H9 (cell line): ENCODE results near the gene GSTM3. TPM values are rescaled to one million over a fixed set of nuclear protein-coding genes. Genes with fewer than 3 reads are reported as not detected.

Experiments
- DNase-seq: peaks from one replicate; pipeline ENCODE4 v3.0.0-alpha.2; 2017
- H2AFZ ChIP-seq: one replicate; pipeline ENCODE4 v1.6.1; 2013; ENCODE audit warnings: mild to moderate bottlenecking, low read length, control low read depth, moderate library complexity
- H2AK5ac ChIP-seq: 2 replicates; pipeline ENCODE4 v1.6.1; 2013; ENCODE audit warnings: low read length, control low read depth, mixed read lengths; ENCODE audit not compliant: insufficient read length
- H2BK120ac ChIP-seq: one replicate; pipeline ENCODE4 v1.6.1; 2013; ENCODE audit warnings: low read depth, mild to moderate bottlenecking, low read length, control low read depth, inconsistent platforms; ENCODE audit not compliant: poor library complexity, severe bottlenecking
- H2BK12ac ChIP-seq: 2 replicates; pipeline ENCODE4 v1.6.1; 2013; ENCODE audit warnings: low read length, control low read depth, mixed read lengths, low read depth; ENCODE audit not compliant: insufficient read length
- H2BK15ac ChIP-seq: 2 replicates; pipeline ENCODE4 v1.6.1; 2013; ENCODE audit warnings: low read depth, low read length, control low read depth
- H2BK20ac ChIP-seq: one replicate; pipeline ENCODE4 v1.6.1; 2013; ENCODE audit warnings: low read depth, mild to moderate bottlenecking, low read length, control low read depth, inconsistent platforms; ENCODE audit not compliant: poor library complexity, severe bottlenecking
- H2BK5ac ChIP-seq: 2 replicates; pipeline ENCODE4 v1.6.1; 2013; ENCODE audit warnings: low read length, control low read depth, mixed read lengths; ENCODE audit not compliant: insufficient read length
- H3K14ac ChIP-seq: 2 replicates; pipeline ENCODE4 v1.6.1; 2013; ENCODE audit warnings: low read length, control low read depth; ENCODE audit not compliant: insufficient read depth
- H3K18ac ChIP-seq: 2 replicates; pipeline ENCODE4 v1.6.1; 2013; ENCODE audit warnings: low read depth, mild to moderate bottlenecking, mixed read lengths, low read length, control low read depth; ENCODE audit not compliant: insufficient read length
- H3K23ac ChIP-seq: 2 replicates; pipeline ENCODE4 v1.6.1; 2013; ENCODE audit warnings: low read length, control low read depth, mixed read lengths, low read depth; ENCODE audit not compliant: insufficient read length
- H3K23me2 ChIP-seq: 2 replicates; pipeline ENCODE4 v1.6.1; 2013; ENCODE audit warnings: low read depth, mild to moderate bottlenecking, mixed read lengths, low read length, control low read depth; ENCODE audit not compliant: insufficient read length, poor library complexity, severe bottlenecking
- H3K27ac ChIP-seq: 2 replicates; pipeline ENCODE4 v1.5.1; 2013; ENCODE audit warnings: low read length, control low read depth, mixed read lengths, low read depth; ENCODE audit not compliant: insufficient read length
- H3K27me3 ChIP-seq: 2 replicates; pipeline ENCODE4 v1.6.1; 2013; ENCODE audit warnings: low read length, control low read depth, inconsistent platforms; ENCODE audit not compliant: insufficient read depth
- H3K4ac ChIP-seq: 2 replicates; pipeline ENCODE4 v1.6.1; 2013; ENCODE audit warnings: low read depth, mild to moderate bottlenecking, control low read depth, inconsistent platforms, low read length, moderate library complexity
- H3K4me1 ChIP-seq: 2 replicates; pipeline ENCODE4 v1.6.1; 2013; ENCODE audit warnings: low read length, control low read depth, inconsistent platforms; ENCODE audit not compliant: insufficient read depth
- H3K4me2 ChIP-seq: 2 replicates; pipeline ENCODE4 v1.6.1; 2013; ENCODE audit warnings: low read length, control low read depth, mixed read lengths; ENCODE audit not compliant: insufficient read length, insufficient read depth
- H3K56ac ChIP-seq: 2 replicates; pipeline ENCODE4 v1.6.1; 2013; ENCODE audit warnings: low read depth, mild to moderate bottlenecking, mixed read lengths, low read length, control low read depth; ENCODE audit not compliant: insufficient read length
- H3K79me1 ChIP-seq: 2 replicates; pipeline ENCODE4 v1.6.1; 2013; ENCODE audit warnings: low read depth, mild to moderate bottlenecking, moderate library complexity, low read length, control low read depth, inconsistent platforms; ENCODE audit not compliant: insufficient read depth, poor library complexity, severe bottlenecking
- H3K79me2 ChIP-seq: 2 replicates; pipeline ENCODE4 v1.6.1; 2013; ENCODE audit warnings: low read length, control low read depth, inconsistent platforms; ENCODE audit not compliant: insufficient read depth
- H3K9ac ChIP-seq: 2 replicates; pipeline ENCODE4 v1.6.1; 2013; ENCODE audit warnings: low read length, control low read depth, mixed read lengths; ENCODE audit not compliant: insufficient read length; ENCODE audit errors: extremely low read depth
- H3K9me3 ChIP-seq: one replicate; pipeline ENCODE4 v1.6.1; 2013; ENCODE audit warnings: low read depth, low read length, inconsistent platforms; ENCODE audit not compliant: control insufficient read depth
- H3T11ph ChIP-seq: one replicate; pipeline ENCODE4 v1.6.1; 2013; ENCODE audit warnings: mild to moderate bottlenecking, low read length, control low read depth, inconsistent platforms
- H4K20me1 ChIP-seq: one replicate; pipeline ENCODE4 v1.6.1; 2013; ENCODE audit not compliant: control insufficient read depth, insufficient read length, insufficient read depth
- H4K5ac ChIP-seq: 2 replicates; pipeline ENCODE4 v1.6.1; 2013; ENCODE audit warnings: low read depth, mild to moderate bottlenecking, mixed read lengths, low read length, control low read depth; ENCODE audit not compliant: insufficient read length
- H4K8ac ChIP-seq: replicated peaks from 2 replicates; pipeline ENCODE4 v1.6.1; 2013; ENCODE audit warnings: low read length, control low read depth, mixed read lengths, low read depth; ENCODE audit not compliant: insufficient read length
- H4K91ac ChIP-seq: 2 replicates; pipeline ENCODE4 v1.6.1; 2013; ENCODE audit warnings: low read depth, mild to moderate bottlenecking, moderate library complexity, mixed read lengths, low read length, control low read depth; ENCODE audit not compliant: insufficient read length
- H3K27ac Mint-ChIP-seq, 3 experiments: 2 replicates in 2 of 3; 3 replicates in 1 of 3; pipeline ENCODE4 v1.8.0; 2020 to 2021; ENCODE audit warnings: mixed read lengths in 3 of 3, mild to moderate bottlenecking in 1 of 3, moderate library complexity in 1 of 3
- H3K27me3 Mint-ChIP-seq: 2 replicates; pipeline ENCODE4 v1.8.0; 2021; ENCODE audit warnings: low read depth, mild to moderate bottlenecking, moderate library complexity, mixed read lengths
- H3K36me3 Mint-ChIP-seq, 3 experiments: 2 replicates in 2 of 3; 3 replicates in 1 of 3; pipeline ENCODE4 v1.8.0; 2020 to 2021; ENCODE audit warnings: low read depth in 3 of 3, mixed read lengths in 3 of 3; ENCODE audit not compliant: insufficient read depth in 1 of 3
- H3K4me1 Mint-ChIP-seq, 2 experiments: 2 replicates each; pipeline ENCODE4 v1.8.0; 2020; ENCODE audit warnings: mixed read lengths in 2 of 2
- H3K4me3 Mint-ChIP-seq, 2 experiments: 2 replicates in 1 of 2; 3 replicates in 1 of 2; pipeline ENCODE4 v1.8.0; 2020 to 2021; ENCODE audit warnings: mild to moderate bottlenecking in 2 of 2, mixed read lengths in 2 of 2, moderate library complexity in 1 of 2
- H3K9me3 Mint-ChIP-seq, 2 experiments: 2 replicates in 1 of 2; 3 replicates in 1 of 2; pipeline ENCODE4 v1.8.0; 2020; ENCODE audit warnings: mild to moderate bottlenecking in 2 of 2, mixed read lengths in 2 of 2, moderate library complexity in 1 of 2
- WGBS: extraction: QIAGEN DNeasy Blood & Tissue Kit; methylation state at CpG from one replicate; pipeline ENCODE4 v1.1.7; 2013; ENCODE audit warnings: missing lambda C conversion rate, low lambda C conversion rate, mixed read lengths; ENCODE audit not compliant: insufficient read length; ENCODE audit errors: extremely low coverage; 5-methylcytosine and 5-hydroxymethylcytosine counted together
- total RNA-seq: library from RNA; stranded (reverse); gene quantifications from 2 replicates; pipeline ENCODE4 v1.2.1, GENCODE V29; 2021
- TF ChIP-seq, protein P1 (sequence below): fragments of 200-600 bp; sonication (generic); conservative IDR thresholded peaks from 3 replicates; pipeline ENCODE4 v1.8.0; 2021; ENCODE audit warnings: antibody characterized with exemption, mild to moderate bottlenecking

GSTM3 gene
- total RNA-seq, 1 experiment from 2014 or later: 3.5 TPM

DNA sequence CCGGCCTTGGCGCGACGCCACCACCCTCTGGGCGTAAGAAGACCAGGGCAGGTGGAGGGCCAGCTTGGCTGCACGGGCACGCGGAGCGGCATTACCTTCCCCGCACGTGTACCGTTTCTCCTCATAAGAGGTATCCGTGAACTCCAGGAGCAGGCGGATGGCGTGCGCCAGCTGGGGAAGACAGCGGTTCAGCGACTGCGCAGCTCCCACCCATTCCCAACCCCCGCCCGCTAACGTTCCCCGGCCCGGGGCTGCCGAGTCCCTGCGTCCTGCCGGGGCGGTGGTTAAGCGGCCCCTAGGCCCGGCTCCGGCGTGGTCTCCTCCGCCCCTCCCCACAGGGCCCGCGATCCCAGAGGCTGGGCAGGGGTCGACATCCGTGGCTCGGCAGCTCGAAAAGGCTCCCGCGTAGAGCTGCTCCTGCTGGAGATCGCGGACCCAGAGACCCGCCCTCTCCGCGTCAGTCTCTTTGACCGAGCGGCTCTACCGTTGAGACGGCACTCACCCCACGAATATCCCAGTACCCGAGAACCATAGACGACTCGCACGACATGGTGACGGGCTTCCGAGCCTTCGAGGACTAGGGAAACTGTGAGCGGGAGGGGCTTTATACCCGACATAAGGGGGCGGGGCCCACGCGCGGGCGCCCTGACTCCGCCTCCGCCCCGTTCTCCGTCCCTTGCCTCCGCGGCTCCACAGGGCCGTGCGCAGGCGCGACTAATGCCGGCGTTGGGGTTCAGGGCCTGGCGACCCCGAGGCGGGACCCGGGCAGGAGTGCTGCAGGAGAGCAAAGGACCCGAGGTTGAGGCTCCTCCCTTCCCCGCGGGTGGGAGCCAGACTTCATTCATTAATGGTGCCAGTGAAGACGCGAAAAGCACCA is 862 bp downstream of the GSTM3 start:
- no peak overlapping the region for H4K91ac ChIP-seq
- peak overlapping the region; percentile 95 for H3K4me2 ChIP-seq
- H3K27ac ChIP-seq: no peak overlapping the region
- peak overlapping the region; percentile 26 for H2AFZ ChIP-seq
- H3K18ac ChIP-seq: peak overlapping the region; percentile 64
- no peak overlapping the region for H2BK5ac ChIP-seq
- H2AK5ac ChIP-seq: no peak overlapping the region
- no peak overlapping the region for H2BK120ac ChIP-seq
- no peak overlapping the region for H2BK15ac ChIP-seq
- Mint-ChIP-seq H3K27ac (no peak overlapping the region; a peak in 1 of 7 replicates), H3K4me1 (peaks cover 8 to 11% of the 10 kb centered on the region in 2 experiments), H3K36me3 (peaks cover 0 to 18% (median 0%) of the 10 kb centered on the region in 3 experiments; a peak in 3 of 7 replicates), H3K27me3 (peaks cover 58% of the 10 kb centered on the region), H3K9me3 (no peaks in the 10 kb centered on the region), H3K4me3 (peak overlapping the region; percentile 75 to 79)
- no peak overlapping the region for H4K8ac ChIP-seq
- H3K23me2 ChIP-seq: peaks cover 14% of the 10 kb centered on the region
- H3K9ac ChIP-seq: peak overlapping the region; percentile 39
- no peaks in the 10 kb centered on the region for H3K9me3 ChIP-seq
- WGBS: no CpG with 5 or more reads among the region's 86 CpGs
- TF ChIP-seq, protein P1, sequence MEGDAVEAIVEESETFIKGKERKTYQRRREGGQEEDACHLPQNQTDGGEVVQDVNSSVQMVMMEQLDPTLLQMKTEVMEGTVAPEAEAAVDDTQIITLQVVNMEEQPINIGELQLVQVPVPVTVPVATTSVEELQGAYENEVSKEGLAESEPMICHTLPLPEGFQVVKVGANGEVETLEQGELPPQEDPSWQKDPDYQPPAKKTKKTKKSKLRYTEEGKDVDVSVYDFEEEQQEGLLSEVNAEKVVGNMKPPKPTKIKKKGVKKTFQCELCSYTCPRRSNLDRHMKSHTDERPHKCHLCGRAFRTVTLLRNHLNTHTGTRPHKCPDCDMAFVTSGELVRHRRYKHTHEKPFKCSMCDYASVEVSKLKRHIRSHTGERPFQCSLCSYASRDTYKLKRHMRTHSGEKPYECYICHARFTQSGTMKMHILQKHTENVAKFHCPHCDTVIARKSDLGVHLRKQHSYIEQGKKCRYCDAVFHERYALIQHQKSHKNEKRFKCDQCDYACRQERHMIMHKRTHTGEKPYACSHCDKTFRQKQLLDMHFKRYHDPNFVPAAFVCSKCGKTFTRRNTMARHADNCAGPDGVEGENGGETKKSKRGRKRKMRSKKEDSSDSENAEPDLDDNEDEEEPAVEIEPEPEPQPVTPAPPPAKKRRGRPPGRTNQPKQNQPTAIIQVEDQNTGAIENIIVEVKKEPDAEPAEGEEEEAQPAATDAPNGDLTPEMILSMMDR: no peak
- H3K14ac ChIP-seq: peak overlapping the region; percentile 67; the same call in 1 of the 2 replicates
- no peaks in the 10 kb centered on the region for H3K79me1 ChIP-seq
- H3K4ac ChIP-seq: no peak overlapping the region
- H2BK20ac ChIP-seq: no peak overlapping the region
- H3K56ac ChIP-seq: no peak overlapping the region
- H4K5ac ChIP-seq: no peak overlapping the region
- H4K20me1 ChIP-seq: no peaks in the 10 kb centered on the region
- DNase-seq: peak; percentile 78
- peaks cover 9% of the 10 kb centered on the region; the same call in 1 of the 2 replicates for H3K27me3 ChIP-seq
- H3K4me1 ChIP-seq: no peaks in the 10 kb centered on the region
- H3K23ac ChIP-seq: no peak overlapping the region
- no peaks in the 10 kb centered on the region for H3K79me2 ChIP-seq
- H3T11ph ChIP-seq: no peak overlapping the region
- H2BK12ac ChIP-seq: no peak overlapping the region
